Hippocampal formation (tissue), 2 donors: Measurements from ENCODE around the gene UPP2.
A peak's percentile ranks its signal among the peaks of the same experiment; 100 is the strongest.

ENCODE experiments used
- DNase-seq, 2 donors: peaks; one replicate each; lab custom pipeline; 2025; lab: John Stamatoyannopoulos, UW

UPP2 gene

DNA sequence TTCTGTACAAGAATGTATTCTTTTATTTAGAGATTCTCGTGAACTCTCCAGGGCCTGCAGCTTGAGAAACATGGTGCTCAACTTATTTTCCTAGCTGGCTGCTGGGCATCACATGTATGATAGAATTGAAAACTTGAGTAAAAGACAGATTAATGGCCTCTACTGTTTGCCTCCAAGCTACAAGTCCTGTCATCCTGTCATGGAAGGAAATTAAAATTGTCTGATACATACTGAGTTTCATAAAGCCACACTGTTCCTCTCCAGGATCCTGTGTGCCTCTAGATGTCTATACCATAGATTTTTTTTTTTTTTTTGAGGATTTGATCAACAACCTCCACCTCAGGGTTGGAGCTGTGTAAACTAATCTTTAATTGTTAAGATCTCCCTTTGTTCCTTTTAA lies 38.5 kb downstream of the UPP2 start:
- DNase-seq, result no peak

DNA sequence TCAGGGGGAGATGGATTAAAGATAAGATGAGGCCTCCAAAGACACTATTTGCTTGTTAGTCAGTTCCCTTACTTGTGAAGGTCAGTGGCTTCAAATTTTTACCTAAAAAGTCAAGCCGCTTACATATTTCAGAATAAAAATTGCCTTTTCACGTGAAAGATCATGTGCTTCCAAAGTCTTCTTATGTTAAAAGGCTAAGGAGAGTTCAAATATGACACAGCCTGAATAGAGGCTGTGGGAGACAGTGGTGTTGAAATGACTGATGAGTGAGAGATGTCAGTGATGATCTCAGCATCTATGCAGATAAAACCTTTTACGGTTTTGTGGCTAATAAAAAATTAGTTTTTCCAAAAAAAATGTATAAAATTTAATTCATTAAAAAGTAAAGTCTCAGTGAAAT lies 40.5 kb downstream of the UPP2 start:
- DNase-seq, result no peak

GRCh38 chr2:158142568-158143332 lies 41.1 kb downstream of the UPP2 start:
- no peak for DNase-seq

DNA sequence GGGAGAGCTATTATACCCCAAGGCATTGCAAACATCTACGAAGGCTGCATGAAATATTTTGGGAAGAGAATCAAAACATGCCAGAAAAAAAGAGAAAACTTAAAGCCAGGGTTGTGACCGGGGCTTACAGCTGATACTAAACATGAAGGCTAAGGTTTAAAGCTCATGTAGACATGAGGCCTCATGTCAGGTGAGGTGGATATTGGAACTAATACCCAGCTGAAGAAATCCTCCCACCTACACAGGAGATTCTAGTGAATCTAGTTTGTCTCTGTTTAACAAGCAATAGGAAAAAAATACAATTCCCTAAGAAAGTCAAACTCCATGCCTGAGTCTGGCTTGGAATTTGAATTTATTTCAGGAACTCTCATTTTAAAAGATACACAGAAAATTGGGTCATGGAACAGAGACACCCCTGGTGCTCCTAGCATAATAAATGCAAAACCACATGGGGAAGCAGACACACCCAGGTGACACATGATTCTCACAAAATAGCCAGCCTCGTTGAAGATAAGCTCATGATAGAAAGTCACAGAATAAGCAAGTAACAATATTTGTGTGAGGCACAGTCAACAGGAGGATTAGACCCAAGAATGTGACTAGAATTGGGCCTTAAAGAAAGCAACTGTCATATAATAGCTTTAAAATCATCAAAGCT lies 42.2 kb downstream of the UPP2 start:
- no peak for DNase-seq

- DNase-seq, result no peak
Measured at GRCh38 chr2:158144914-158145625, 43.4 kb downstream of the UPP2 start.

DNA sequence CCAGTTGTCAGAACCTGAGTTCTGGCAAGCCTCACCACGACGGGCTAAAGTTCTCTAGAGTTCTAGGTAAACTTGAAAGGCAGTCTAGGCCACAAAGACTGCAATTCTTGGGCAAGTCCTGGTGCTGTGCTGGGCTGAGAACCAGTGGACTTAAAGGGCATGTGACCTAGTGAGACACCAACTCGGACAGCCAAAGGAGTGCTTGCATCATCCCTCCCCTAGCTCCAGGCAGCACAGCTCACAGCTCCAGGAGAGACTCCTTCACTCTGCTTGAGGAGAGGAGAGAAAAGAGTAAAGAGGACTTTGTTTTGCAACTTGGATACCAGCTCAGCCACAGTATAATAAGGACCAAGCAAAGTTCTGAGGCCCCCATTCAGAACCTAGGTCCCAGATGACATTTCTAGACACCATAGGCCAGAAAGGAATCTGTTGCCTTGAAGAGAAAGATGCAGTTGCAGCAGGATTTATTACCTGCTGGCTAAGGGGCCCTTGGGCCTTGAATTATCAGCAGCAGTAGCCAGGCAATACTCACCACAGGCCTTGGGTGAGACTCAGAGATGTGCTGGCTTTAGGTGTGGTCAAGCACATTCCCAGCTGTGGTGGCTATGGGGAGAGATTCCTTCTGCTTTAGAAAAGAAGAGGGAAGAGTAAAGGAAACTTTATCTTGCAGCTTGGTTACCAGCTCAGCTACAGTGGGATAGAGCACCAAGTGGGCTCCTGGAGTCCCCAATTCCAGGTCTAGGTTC lies 51.8 kb downstream of the UPP2 start:
- no peak for DNase-seq

- DNase-seq, result no peak
Measured at GRCh38 chr2:158154596-158154995, 52.9 kb downstream of the UPP2 start.

- DNase-seq, result no peak
Measured at GRCh38 chr2:158172719-158173118, 71.0 kb downstream of the UPP2 start.

- DNase-seq, result no peak
Measured at GRCh38 chr2:158174495-158174894, 72.8 kb downstream of the UPP2 start.

DNA sequence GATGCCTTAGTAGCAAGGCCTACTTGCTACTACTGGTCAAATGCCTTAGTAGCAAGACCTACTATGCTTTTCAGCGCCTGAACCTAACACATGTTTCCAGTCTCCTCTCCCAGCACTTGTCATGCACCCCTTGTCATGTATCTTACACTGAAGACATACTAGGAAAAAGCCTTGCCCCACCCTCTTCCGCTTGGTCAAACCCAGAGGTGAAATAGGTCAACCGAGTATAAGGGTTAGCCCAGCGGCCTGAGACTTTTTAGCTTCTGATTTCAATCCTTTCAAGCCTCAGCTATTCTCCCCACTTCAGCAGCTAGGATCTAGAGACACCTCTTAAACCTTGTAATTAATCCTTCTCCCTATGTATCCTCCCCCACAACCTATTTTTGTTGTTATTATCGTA lies 73.3 kb downstream of the UPP2 start:
- DNase-seq, result no peak

DNA sequence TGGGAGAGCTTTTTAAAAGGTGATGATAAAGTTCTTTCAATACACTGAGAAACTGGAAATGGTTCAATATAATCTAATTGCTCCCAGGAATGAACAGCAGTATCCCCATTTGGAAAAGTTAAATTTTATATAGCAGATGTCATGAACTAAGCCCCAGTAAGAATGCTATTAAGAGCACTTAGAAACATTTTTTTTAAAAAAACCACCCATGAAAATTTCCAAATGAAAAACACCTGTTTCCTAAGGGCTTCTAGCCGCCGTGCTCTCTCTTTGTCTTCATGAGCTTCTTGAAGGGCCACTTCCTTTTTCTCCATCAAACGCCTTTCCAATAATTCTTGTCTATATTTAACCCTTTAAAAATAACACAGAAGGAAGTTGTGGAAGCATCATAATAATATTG lies 77.0 kb downstream of the UPP2 start:
- no peak for DNase-seq

DNA sequence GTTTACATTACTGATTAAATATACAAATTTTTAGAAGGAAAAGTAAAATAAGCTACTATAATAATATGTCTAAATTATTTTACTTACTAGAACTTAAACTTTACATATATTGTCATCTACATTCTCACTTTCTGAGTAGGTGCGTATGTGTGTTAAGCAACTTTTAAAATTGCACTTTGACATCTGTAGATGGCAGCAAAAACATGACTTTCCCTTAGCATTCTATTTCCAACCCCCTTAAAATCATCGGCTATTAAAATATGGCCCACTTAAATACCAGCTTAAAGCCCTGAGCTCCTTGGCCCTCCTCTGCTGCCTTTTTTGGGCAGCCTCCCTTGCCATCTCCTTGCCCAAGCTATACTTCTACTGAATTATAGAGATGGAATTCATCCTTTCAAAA lies 78.0 kb downstream of the UPP2 start:
- DNase-seq, result no peak

GRCh38 chr2:158181171-158181570 lies 79.5 kb downstream of the UPP2 start:
- DNase-seq, result no peak

GRCh38 chr2:158182676-158183295 lies 81.1 kb downstream of the UPP2 start:
- DNase-seq, result no peak

DNA sequence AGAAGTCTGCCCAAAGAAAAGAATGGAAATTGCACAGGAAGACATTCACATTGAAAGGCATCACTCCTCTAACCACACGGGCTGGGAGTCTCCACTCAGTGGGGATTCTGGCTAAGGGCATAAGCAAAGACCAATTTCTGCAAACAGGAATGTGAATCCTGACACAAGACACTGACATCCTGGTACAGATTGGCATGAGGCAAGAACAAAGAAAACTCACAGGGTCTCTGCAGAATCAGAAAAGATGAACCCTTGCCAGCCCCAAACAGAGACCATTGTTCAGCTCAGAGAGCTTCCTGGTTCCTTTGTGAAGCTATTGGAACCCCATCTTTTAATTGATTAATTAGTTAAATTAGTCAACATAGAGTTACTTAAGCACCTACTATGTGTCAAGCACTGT lies 82.3 kb downstream of the UPP2 start:
- DNase-seq, result peak; percentile 19 to 30

- DNase-seq, result no peak
Measured at GRCh38 chr2:158184556-158185343, 83.1 kb downstream of the UPP2 start.
